Measurements from ENCODE around the gene CDH22.

CDH22 gene

GRCh38 chr20:46308258-46309157 is at the start of gene CDH22:
CDH22 (minus strand) TSS chr20:46308498; CDS start chr20:46251294, 57,204 bp downstream.
- in situ Hi-C loops (cut with MboI; ENCODE audit: low sequenced_read_pairs), result no loop called here

GRCh38 chr20:46357030-46357514 is 48.8 kb upstream of the CDH22 start:
- in situ Hi-C loops (cut with MboI; ENCODE audit: low sequenced_read_pairs), result no loop called here

GRCh38 chr20:46356195-46357029 is 48.1 kb upstream of the CDH22 start:
- in situ Hi-C loops (cut with MboI; ENCODE audit: low sequenced_read_pairs), result no loop called here

- in situ Hi-C loops (cut with MboI; ENCODE audit: low sequenced_read_pairs), result no loop called here
Observed at GRCh38 chr20:46355778-46356177, 47.5 kb upstream of the CDH22 start.

- in situ Hi-C loops (cut with MboI; ENCODE audit: low sequenced_read_pairs), result no loop called here
Observed at GRCh38 chr20:46354920-46355654, 46.8 kb upstream of the CDH22 start.

- in situ Hi-C loops (cut with MboI; ENCODE audit: low sequenced_read_pairs), result no loop called here
Observed at GRCh38 chr20:46354207-46354555, 45.9 kb upstream of the CDH22 start.

GRCh38 chr20:46353500-46354206 is 45.4 kb upstream of the CDH22 start:
- in situ Hi-C loops (cut with MboI; ENCODE audit: low sequenced_read_pairs), result no loop called here

- in situ Hi-C loops (cut with MboI; ENCODE audit: low sequenced_read_pairs), result no loop called here
Observed at GRCh38 chr20:46352370-46352938, 44.2 kb upstream of the CDH22 start.

GRCh38 chr20:46351357-46352058 is 43.2 kb upstream of the CDH22 start:
- in situ Hi-C loops (cut with MboI; ENCODE audit: low sequenced_read_pairs), result no loop called here

GRCh38 chr20:46350986-46351267 is 42.6 kb upstream of the CDH22 start:
- in situ Hi-C loops (cut with MboI; ENCODE audit: low sequenced_read_pairs), result no loop called here

- in situ Hi-C loops (cut with MboI; ENCODE audit: low sequenced_read_pairs), result no loop called here
Observed at GRCh38 chr20:46350201-46350985, 42.1 kb upstream of the CDH22 start.

GRCh38 chr20:46349742-46350056 is 41.4 kb upstream of the CDH22 start:
- in situ Hi-C loops (cut with MboI; ENCODE audit: low sequenced_read_pairs), result loop anchor here (25.0 kb wide), 1 partner anchor 212 kb away; no protein-coding TSS in a partner anchor

GRCh38 chr20:46349035-46349741 is 40.9 kb upstream of the CDH22 start:
- in situ Hi-C loops (cut with MboI; ENCODE audit: low sequenced_read_pairs), result loop anchor here (25.0 kb wide), 1 partner anchor 212 kb away; no protein-coding TSS in a partner anchor

- in situ Hi-C loops (cut with MboI; ENCODE audit: low sequenced_read_pairs), result loop anchor here (25.0 kb wide), 1 partner anchor 211 kb away; no protein-coding TSS in a partner anchor
Observed at GRCh38 chr20:46347841-46348803, 39.8 kb upstream of the CDH22 start.

- in situ Hi-C loops (cut with MboI; ENCODE audit: low sequenced_read_pairs), result loop anchor here (25.0 kb wide), 1 partner anchor 209 kb away; no protein-coding TSS in a partner anchor
Observed at GRCh38 chr20:46346770-46347169, 38.5 kb upstream of the CDH22 start.

- in situ Hi-C loops (cut with MboI; ENCODE audit: low sequenced_read_pairs), result loop anchor here (25.0 kb wide), 1 partner anchor 207 kb away; no protein-coding TSS in a partner anchor
Observed at GRCh38 chr20:46344488-46345162, 36.3 kb upstream of the CDH22 start.

Data from HL-60/S4 treated with phorbol 12-myristate 13-acetate at 8.2 ng/mL for 4 days and 3 days (cell line).